Measurements from ENCODE around the gene SIM2. TPM values are rescaled to one million over a fixed set of nuclear protein-coding genes. Genes with fewer than 3 reads are reported as not detected.
A peak's percentile ranks its signal among the peaks of the same experiment; 100 is the strongest.

Gene SIM2
- total RNA-seq, 1 donor from 2014 or later, result not detected

GRCh38 chr21:36707763-36708285, 8.9 kb downstream of the SIM2 start:
- intact Hi-C loops (cut with DNase I), result no loop called here
- no peak for DNase-seq (ENCODE audit: extremely low spot score in 2 of 2)

GRCh38 chr21:36708286-36709029, 9.5 kb downstream of the SIM2 start:
- no peaks in the 10 kb centered on the region for H3K36me3 ChIP-seq
- H3K9me3 ChIP-seq, result no peaks in the 10 kb centered on the region
- intact Hi-C loops (cut with DNase I), result no loop called here
- peaks cover 33% of the 10 kb centered on the region for H3K4me1 ChIP-seq
- no peak overlapping the region for H3K27ac ChIP-seq
- no peak for TF ChIP-seq CTCF (IDR thresholded peaks at IDR 0.05)
- TF ChIP-seq POLR2AphosphoS5 (IDR thresholded peaks at IDR 0.05; ENCODE audit: insufficient read depth in 1 of 2, low read depth in 1 of 2), result no peak
- TF ChIP-seq POLR2A (IDR thresholded peaks at IDR 0.05), result no peak
- no peak for DNase-seq (ENCODE audit: extremely low spot score in 2 of 2)
- H3K4me3 ChIP-seq, result peak overlapping the region in 1 of 2 donors; percentile 15
- peaks cover 22% of the 10 kb centered on the region for H3K27me3 ChIP-seq

More at GRCh38 chr21:36707763-36708285, 8.9 kb downstream of the SIM2 start:
- Histone ChIP-seq H3K9me3 (no peaks in the 10 kb centered on the region), H3K27me3 (peaks cover 26% of the 10 kb centered on the region), H3K4me3 (peak overlapping the region in 1 of 2 donors; percentile 15), H3K27ac (no peak overlapping the region), H3K36me3 (no peaks in the 10 kb centered on the region), H3K4me1 (peaks cover 33% of the 10 kb centered on the region)
- TF ChIP-seq POLR2A (IDR thresholded peaks at IDR 0.05), result no peak
- no peak for TF ChIP-seq CTCF (IDR thresholded peaks at IDR 0.05)
- TF ChIP-seq POLR2AphosphoS5 (IDR thresholded peaks at IDR 0.05; ENCODE audit: insufficient read depth in 1 of 2, low read depth in 1 of 2), result no peak

GRCh38 chr21:36709030-36709867, 10.3 kb downstream of the SIM2 start:
- H3K27ac ChIP-seq, result no peak overlapping the region
- H3K4me3 ChIP-seq, result no peak overlapping the region
- no peak for DNase-seq (ENCODE audit: extremely low spot score in 2 of 2)
- H3K4me1 ChIP-seq, result peaks cover 33% of the 10 kb centered on the region
- no peaks in the 10 kb centered on the region for H3K36me3 ChIP-seq
- H3K9me3 ChIP-seq, result no peaks in the 10 kb centered on the region
- no peak for TF ChIP-seq POLR2A (IDR thresholded peaks at IDR 0.05)
- no peak for TF ChIP-seq CTCF (IDR thresholded peaks at IDR 0.05)
- TF ChIP-seq POLR2AphosphoS5 (IDR thresholded peaks at IDR 0.05; ENCODE audit: insufficient read depth in 1 of 2, low read depth in 1 of 2), result no peak
- intact Hi-C loops (cut with DNase I), result no loop called here
- peaks cover 22% of the 10 kb centered on the region for H3K27me3 ChIP-seq

GRCh38 chr21:36709868-36710728, 11.2 kb downstream of the SIM2 start:
- peaks cover 25% of the 10 kb centered on the region for H3K4me1 ChIP-seq
- no peak overlapping the region for H3K27ac ChIP-seq
- H3K27me3 ChIP-seq, result peaks cover 22% of the 10 kb centered on the region
- TF ChIP-seq POLR2A (IDR thresholded peaks at IDR 0.05), result no peak
- no peak for TF ChIP-seq POLR2AphosphoS5 (IDR thresholded peaks at IDR 0.05; ENCODE audit: insufficient read depth in 1 of 2, low read depth in 1 of 2)
- no peak for TF ChIP-seq CTCF (IDR thresholded peaks at IDR 0.05)
- no peak overlapping the region for H3K4me3 ChIP-seq
- DNase-seq (ENCODE audit: extremely low spot score in 2 of 2), result no peak
- no peaks in the 10 kb centered on the region for H3K9me3 ChIP-seq
- H3K36me3 ChIP-seq, result no peaks in the 10 kb centered on the region
- intact Hi-C loops (cut with DNase I), result no loop called here
